HG02588 (cell line): ENCODE results near the gene GPR156.
"Not testable (repeated sequence)": the region's sequence is repeated elsewhere in the genome, so short reads cannot be mapped to it uniquely, and the experiment has no call there.

Experiments used
- ATAC-seq: cut with Tn5 transposase; IDR thresholded peaks from one replicate; pipeline ENCODE4 v1.9.1; 2021; ENCODE audit warnings: mild to moderate bottlenecking, moderate library complexity; ENCODE audit not compliant: unreplicated experiment

The GPR156 gene

GRCh38 chr3:120275618-120276017 is 9.4 kb downstream of the GPR156 start:
- no peak for ATAC-seq

- ATAC-seq, result no peak
Measured at GRCh38 chr3:120274739-120275167, 10.3 kb downstream of the GPR156 start.

- no peak for ATAC-seq
Measured at GRCh38 chr3:120272286-120272685, 12.7 kb downstream of the GPR156 start.

- no peak for ATAC-seq
Measured at GRCh38 chr3:120265989-120266388, 19.0 kb downstream of the GPR156 start.

GRCh38 chr3:120264963-120265362 is 20.1 kb downstream of the GPR156 start:
- no peak for ATAC-seq

- ATAC-seq, result no peak
Measured at GRCh38 chr3:120263792-120264191, 21.2 kb downstream of the GPR156 start.

- ATAC-seq, result no peak
Measured at GRCh38 chr3:120258009-120258408, 27.0 kb downstream of the GPR156 start.

GRCh38 chr3:120245386-120245785 is 39.6 kb downstream of the GPR156 start:
- no peak for ATAC-seq

GRCh38 chr3:120244834-120245225 is 40.2 kb downstream of the GPR156 start:
- ATAC-seq, result no peak

- no peak for ATAC-seq
Measured at GRCh38 chr3:120239644-120240043, 45.4 kb downstream of the GPR156 start.

GRCh38 chr3:120227710-120228347 is 57.2 kb downstream of the GPR156 start:
- ATAC-seq, result no peak

- no peak for ATAC-seq
Measured at GRCh38 chr3:120224237-120224636, 60.8 kb downstream of the GPR156 start.

GRCh38 chr3:120218981-120219380 is 66.0 kb downstream of the GPR156 start:
- ATAC-seq, result no peak

- ATAC-seq, result not testable (repeated sequence)
Measured at GRCh38 chr3:120216633-120217032, 68.4 kb downstream of the GPR156 start.

GRCh38 chr3:120214176-120214575 is 70.8 kb downstream of the GPR156 start:
- no peak for ATAC-seq

- no peak for ATAC-seq
Measured at GRCh38 chr3:120212505-120212904, 72.5 kb downstream of the GPR156 start.

- no peak for ATAC-seq
Measured at GRCh38 chr3:120209425-120209824, 75.6 kb downstream of the GPR156 start.

GRCh38 chr3:120204338-120204737 is 80.7 kb downstream of the GPR156 start:
- ATAC-seq, result no peak

- no peak for ATAC-seq
Measured at GRCh38 chr3:120203621-120204020, 81.4 kb downstream of the GPR156 start.

- no peak for ATAC-seq
Measured at GRCh38 chr3:120203016-120203415, 82.0 kb downstream of the GPR156 start.

GRCh38 chr3:120202363-120202762 is 82.7 kb downstream of the GPR156 start:
- no peak for ATAC-seq

GRCh38 chr3:120200493-120201235 is 84.4 kb downstream of the GPR156 start:
- ATAC-seq, result no peak
